Transverse colon (tissue), 4 donors: ENCODE data around the gene SBSN.

Source experiments
- CTCF ChIP-seq, 5 experiments: fragments of 200-600 bp in 3 of 5; fragments of 450-650 bp in 2 of 5; sonication (generic) in 3 of 5; IDR thresholded peaks; 1 replicate in 2 of 5; 2 replicates in 3 of 5; pipeline ENCODE4 v1.5.1; 2016 to 2017; ENCODE audit warnings: antibody characterized with exemption in 5 of 5, inconsistent platforms in 3 of 5, mild to moderate bottlenecking in 2 of 5, moderate library complexity in 1 of 5
- POLR2A ChIP-seq: fragments of 450-650 bp; IDR thresholded peaks from one replicate; pipeline ENCODE4 v1.6.1; 2016; ENCODE audit warnings: antibody characterized with exemption, mild to moderate bottlenecking, moderate library complexity
- POLR2AphosphoS5 ChIP-seq, 3 donors: sonication (generic); formaldehyde crosslinking; IDR thresholded peaks; one replicate each; pipeline ENCODE4 v1.6.1; 2016; ENCODE audit warnings: antibody characterized with exemption in 3 of 3

- TF ChIP-seq POLR2A (no peak), POLR2AphosphoS5 (IDR thresholded peaks at IDR 0.05) (no peak), CTCF (IDR thresholded peaks at IDR 0.05) (no peak)
These were observed 25.4 kb downstream of the SBSN start for GRCh38 chr19:35502751-35503150.
